ENCODE data around the gene KIRREL1. TPM values are rescaled to one million over a fixed set of nuclear protein-coding genes. Genes with fewer than 3 reads are reported as not detected.

KIRREL1 gene
- polyA plus RNA-seq, 1 donor (not counting 4 experiments of a cell fraction or from before 2014, with no cell fraction given): 19.7 TPM

DNA sequence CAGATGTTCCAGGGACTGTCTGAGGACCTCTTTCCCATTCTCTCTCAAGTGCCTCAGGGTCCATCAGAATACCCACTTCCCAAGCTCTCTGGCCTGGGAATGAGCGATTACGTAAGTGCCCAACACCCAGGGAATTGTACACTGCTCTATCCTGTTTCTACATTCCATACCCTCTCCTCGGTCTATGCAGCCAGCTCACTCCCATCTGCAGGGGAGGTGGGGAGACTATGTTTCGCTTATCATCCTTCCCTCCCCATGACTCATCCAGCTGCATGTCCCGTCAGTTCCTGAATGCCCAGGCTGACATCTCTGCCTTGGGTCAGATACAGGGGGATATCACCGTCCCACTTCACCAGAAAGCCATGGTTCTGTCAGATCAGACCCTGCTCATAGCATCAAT is 152.7 kb downstream of the KIRREL1 start:
- Histone ChIP-seq H3K9me1 (ENCODE audit: control insufficient read depth, extremely low read depth, insufficient read depth, low read length) (no peaks in the 10 kb centered on the region), H3K9ac (ENCODE audit: control insufficient read depth, extremely low read depth, insufficient read depth, low read length) (peak overlapping the region; percentile 70), H3K79me2 (ENCODE audit: control insufficient read depth, insufficient read depth, low read length) (no peaks in the 10 kb centered on the region), H3K27ac (ENCODE audit: control insufficient read depth, insufficient read depth, low read length) (peak overlapping the region; percentile 92), H3K4me1 (ENCODE audit: control insufficient read depth, extremely low read depth, insufficient read depth, low read length) (peaks cover 38% of the 10 kb centered on the region), H3K36me3 (ENCODE audit: control insufficient read depth in 2 of 2, extremely low read depth in 1 of 2, insufficient read depth in 2 of 2, low read length in 2 of 2) (no peaks in the 10 kb centered on the region), H3K27me3 (ENCODE audit: control insufficient read depth, extremely low read depth, insufficient read depth, low read length) (no peaks in the 10 kb centered on the region), H3K4me2 (ENCODE audit: control insufficient read depth, extremely low read depth, insufficient read depth, low read depth, low read length) (peak overlapping the region; percentile 90), H2AFZ (ENCODE audit: control insufficient read depth, low read length) (peak overlapping the region; percentile 54), H3K4me3 (ENCODE audit: control insufficient read depth in 2 of 3, extremely low read depth in 1 of 3, insufficient read depth in 2 of 3, low read depth in 1 of 3, low read length in 3 of 3) (peak overlapping the region in 2 of 3 experiments; percentile 41 to 59), H4K20me1 (ENCODE audit: control insufficient read depth, extremely low read depth, insufficient read depth, low read length) (no peaks in the 10 kb centered on the region), H3K9me3 (ENCODE audit: control insufficient read depth, low read depth, low read length) (no peaks in the 10 kb centered on the region)
- FAIRE-seq: peak; percentile 98
- dilution Hi-C loops (cut with MboI; ENCODE audit: extremely low pct_ligation_motif_present, low sequenced_read_pairs): no loop called here
- peak; percentile 98 for DNase-seq (ENCODE audit: low read depth, low spot score)
- TF ChIP-seq, protein P1, sequence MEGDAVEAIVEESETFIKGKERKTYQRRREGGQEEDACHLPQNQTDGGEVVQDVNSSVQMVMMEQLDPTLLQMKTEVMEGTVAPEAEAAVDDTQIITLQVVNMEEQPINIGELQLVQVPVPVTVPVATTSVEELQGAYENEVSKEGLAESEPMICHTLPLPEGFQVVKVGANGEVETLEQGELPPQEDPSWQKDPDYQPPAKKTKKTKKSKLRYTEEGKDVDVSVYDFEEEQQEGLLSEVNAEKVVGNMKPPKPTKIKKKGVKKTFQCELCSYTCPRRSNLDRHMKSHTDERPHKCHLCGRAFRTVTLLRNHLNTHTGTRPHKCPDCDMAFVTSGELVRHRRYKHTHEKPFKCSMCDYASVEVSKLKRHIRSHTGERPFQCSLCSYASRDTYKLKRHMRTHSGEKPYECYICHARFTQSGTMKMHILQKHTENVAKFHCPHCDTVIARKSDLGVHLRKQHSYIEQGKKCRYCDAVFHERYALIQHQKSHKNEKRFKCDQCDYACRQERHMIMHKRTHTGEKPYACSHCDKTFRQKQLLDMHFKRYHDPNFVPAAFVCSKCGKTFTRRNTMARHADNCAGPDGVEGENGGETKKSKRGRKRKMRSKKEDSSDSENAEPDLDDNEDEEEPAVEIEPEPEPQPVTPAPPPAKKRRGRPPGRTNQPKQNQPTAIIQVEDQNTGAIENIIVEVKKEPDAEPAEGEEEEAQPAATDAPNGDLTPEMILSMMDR (optimal IDR thresholded peaks at IDR 0.05 in 1 of 3, IDR thresholded peaks at IDR 0.05 in 1 of 3, conservative IDR thresholded peaks at IDR 0.05 in 1 of 3; ENCODE audit: extremely low read depth in 1 of 3, insufficient read depth in 2 of 3, low read length in 3 of 3): no peak
- no peak for TF ChIP-seq EZH2 (IDR thresholded peaks at IDR 0.05; ENCODE audit: low read length)

DNA sequence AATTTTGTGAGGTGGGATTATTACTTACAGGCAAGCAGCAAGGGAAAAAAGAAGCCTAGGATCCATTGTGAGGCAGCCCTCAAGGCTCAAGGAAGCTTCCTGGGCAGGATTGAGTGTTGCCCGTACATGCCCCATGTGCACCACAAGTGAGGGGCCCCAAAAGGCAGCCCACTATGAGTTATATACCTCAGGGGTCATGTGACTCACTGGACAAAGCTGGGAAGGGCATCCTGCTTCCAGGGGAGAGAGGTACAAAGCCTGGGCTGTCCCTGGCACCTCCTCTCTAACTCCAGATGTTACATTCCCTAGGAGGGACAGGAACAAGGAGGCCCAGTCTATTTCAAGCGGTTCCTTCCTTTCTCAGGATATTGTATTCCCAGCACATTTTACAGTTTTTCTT is 153.3 kb downstream of the KIRREL1 start:
- H3K27ac ChIP-seq (ENCODE audit: control insufficient read depth, insufficient read depth, low read length): peak overlapping the region; percentile 92
- peak; percentile 96 for DNase-seq (ENCODE audit: low read depth, low spot score)
- dilution Hi-C loops (cut with MboI; ENCODE audit: extremely low pct_ligation_motif_present, low sequenced_read_pairs): no loop called here
- no peaks in the 10 kb centered on the region for H3K9me1 ChIP-seq (ENCODE audit: control insufficient read depth, extremely low read depth, insufficient read depth, low read length)
- no peaks in the 10 kb centered on the region for H3K79me2 ChIP-seq (ENCODE audit: control insufficient read depth, insufficient read depth, low read length)
- no peak for FAIRE-seq
- no peaks in the 10 kb centered on the region for H3K36me3 ChIP-seq (ENCODE audit: control insufficient read depth in 2 of 2, extremely low read depth in 1 of 2, insufficient read depth in 2 of 2, low read length in 2 of 2)
- H3K27me3 ChIP-seq (ENCODE audit: control insufficient read depth, extremely low read depth, insufficient read depth, low read length): no peaks in the 10 kb centered on the region
- peak overlapping the region in 2 of 3 experiments; percentile 41 to 59 for H3K4me3 ChIP-seq (ENCODE audit: control insufficient read depth in 2 of 3, extremely low read depth in 1 of 3, insufficient read depth in 2 of 3, low read depth in 1 of 3, low read length in 3 of 3)
- peak overlapping the region; percentile 70 for H3K9ac ChIP-seq (ENCODE audit: control insufficient read depth, extremely low read depth, insufficient read depth, low read length)
- no peaks in the 10 kb centered on the region for H4K20me1 ChIP-seq (ENCODE audit: control insufficient read depth, extremely low read depth, insufficient read depth, low read length)
- no peak overlapping the region for H2AFZ ChIP-seq (ENCODE audit: control insufficient read depth, low read length)
- peaks cover 38% of the 10 kb centered on the region for H3K4me1 ChIP-seq (ENCODE audit: control insufficient read depth, extremely low read depth, insufficient read depth, low read length)
- no peaks in the 10 kb centered on the region for H3K9me3 ChIP-seq (ENCODE audit: control insufficient read depth, low read depth, low read length)
- H3K4me2 ChIP-seq (ENCODE audit: control insufficient read depth, extremely low read depth, insufficient read depth, low read depth, low read length): peak overlapping the region; percentile 90
- no peak for TF ChIP-seq EZH2 (IDR thresholded peaks at IDR 0.05; ENCODE audit: low read length)
- TF ChIP-seq, protein P1 (optimal IDR thresholded peaks at IDR 0.05 in 1 of 3, IDR thresholded peaks at IDR 0.05 in 1 of 3, conservative IDR thresholded peaks at IDR 0.05 in 1 of 3; ENCODE audit: extremely low read depth in 1 of 3, insufficient read depth in 2 of 3, low read length in 3 of 3): no peak

Measured in keratinocyte (primary cell).